GM10266 (cell line): ENCODE measurements around the gene MIDN.
"Not testable (repeated sequence)": the region's sequence is repeated elsewhere in the genome, so short reads cannot be mapped to it uniquely, and the experiment has no call there.

Experiments used
- DNase-seq: peaks from one replicate; pipeline ENCODE4 v3.0.0; 2012; ENCODE audit errors: extremely low spot score
- CTCF ChIP-seq: IDR thresholded peaks from 2 replicates; pipeline ENCODE4 v1.5.1; 2012; ENCODE audit warnings: mild to moderate bottlenecking, low read depth; ENCODE audit not compliant: control insufficient read depth, insufficient read depth; ENCODE audit errors: missing control alignments

MIDN gene

GRCh38 chr19:1304197-1304924 is 56.0 kb downstream of the MIDN start:
- no peak for TF ChIP-seq CTCF
- no peak for DNase-seq

- DNase-seq, result not testable (repeated sequence)
Measured at GRCh38 chr19:1305354-1305753, 57.0 kb downstream of the MIDN start.

- DNase-seq, result no peak
- TF ChIP-seq CTCF, result no peak
Measured at GRCh38 chr19:1307320-1307719, 58.9 kb downstream of the MIDN start.

- no peak for DNase-seq
- no peak for TF ChIP-seq CTCF
Measured at GRCh38 chr19:1307755-1308303, 59.4 kb downstream of the MIDN start.

- TF ChIP-seq CTCF, result no peak
- no peak for DNase-seq
Measured at GRCh38 chr19:1308718-1309117, 60.3 kb downstream of the MIDN start.
